Mesenchymal stem cell (in vitro differentiated cells and primary cell): ENCODE data around the gene IFFO2.

Source experiments
- DNase-seq: peaks from one replicate; pipeline ENCODE4 v3.0.0-alpha.2; 2013
- H2AFZ ChIP-seq: one replicate; pipeline ENCODE4 v1.6.1; 2013; ENCODE audit warnings: low read depth, mild to moderate bottlenecking, control low read depth, inconsistent platforms, low read length, moderate library complexity
- H2AK5ac ChIP-seq: 2 replicates; pipeline ENCODE4 v1.6.1; 2013; ENCODE audit warnings: low read length, moderate library complexity, mild to moderate bottlenecking, inconsistent platforms; ENCODE audit not compliant: severe bottlenecking
- H2BK120ac ChIP-seq: one replicate; pipeline ENCODE4 v1.6.1; 2013; ENCODE audit warnings: low read depth, mild to moderate bottlenecking, inconsistent platforms, low read length, moderate library complexity
- H2BK12ac ChIP-seq, 2 experiments: one replicate each; pipeline ENCODE4 v1.6.1; 2013; ENCODE audit warnings: inconsistent platforms in 2 of 2, low read length in 2 of 2, mild to moderate bottlenecking in 2 of 2, moderate library complexity in 2 of 2, control low read depth in 1 of 2
- H2BK15ac ChIP-seq: one replicate; pipeline ENCODE4 v1.6.1; 2013; ENCODE audit warnings: mild to moderate bottlenecking, low read depth, inconsistent platforms; ENCODE audit not compliant: poor library complexity, severe bottlenecking
- H2BK5ac ChIP-seq: 2 replicates; pipeline ENCODE4 v1.6.1; 2013; ENCODE audit warnings: low read depth, mild to moderate bottlenecking, low read length, control low read depth, inconsistent platforms; ENCODE audit not compliant: poor library complexity, severe bottlenecking
- H3K14ac ChIP-seq, 2 experiments: one replicate each; pipeline ENCODE4 v1.6.1; 2013; ENCODE audit warnings: inconsistent platforms in 2 of 2, low read length in 2 of 2, control low read depth in 1 of 2, mild to moderate bottlenecking in 1 of 2, moderate library complexity in 1 of 2
- H3K18ac ChIP-seq, 2 experiments: one replicate each; pipeline ENCODE4 v1.6.1; 2013; ENCODE audit warnings: inconsistent platforms in 2 of 2, low read length in 2 of 2, control low read depth in 1 of 2, low read depth in 1 of 2, mild to moderate bottlenecking in 1 of 2
- H3K23ac ChIP-seq, 2 experiments: one replicate each; pipeline ENCODE4 v1.6.1; 2013; ENCODE audit warnings: inconsistent platforms in 2 of 2, low read length in 2 of 2, mild to moderate bottlenecking in 2 of 2, moderate library complexity in 2 of 2, control low read depth in 1 of 2
- H3K27ac ChIP-seq: 2 replicates; pipeline ENCODE4 v1.5.1; 2013; ENCODE audit warnings: mild to moderate bottlenecking, moderate library complexity, low read length, control low read depth, inconsistent platforms; ENCODE audit not compliant: poor library complexity, severe bottlenecking
- H3K27me3 ChIP-seq, 2 experiments: 2 replicates each; pipeline versions ENCODE4 v1.6.1 to v1.7.0; 2013; ENCODE audit warnings: low read length in 2 of 2, mild to moderate bottlenecking in 2 of 2, moderate library complexity in 2 of 2, control low read depth in 1 of 2, inconsistent platforms in 1 of 2; ENCODE audit not compliant: control insufficient read depth in 1 of 2, insufficient read depth in 1 of 2
- H3K36me3 ChIP-seq, 2 experiments: 2 replicates each; pipeline versions ENCODE4 v1.6.1 to v1.7.0; 2013; ENCODE audit warnings: low read length in 2 of 2, control low read depth in 1 of 2, inconsistent platforms in 1 of 2, low read depth in 1 of 2, mild to moderate bottlenecking in 1 of 2; ENCODE audit not compliant: insufficient read depth in 2 of 2, control insufficient read depth in 1 of 2
- H3K4ac ChIP-seq, 2 experiments: one replicate each; pipeline ENCODE4 v1.6.1; 2013; ENCODE audit warnings: inconsistent platforms in 2 of 2, low read length in 2 of 2, mild to moderate bottlenecking in 2 of 2, moderate library complexity in 2 of 2, control low read depth in 1 of 2, low read depth in 1 of 2
- H3K4me1 ChIP-seq: 2 replicates; pipeline ENCODE4 v1.6.1; 2013; ENCODE audit warnings: low read depth, low read length, control low read depth; ENCODE audit not compliant: control insufficient read depth, insufficient read depth
- H3K4me2 ChIP-seq: 2 replicates; pipeline ENCODE4 v1.6.1; 2013; ENCODE audit warnings: low read length, mild to moderate bottlenecking, inconsistent platforms; ENCODE audit not compliant: poor library complexity, severe bottlenecking
- H3K4me3 ChIP-seq, 2 experiments: 2 replicates each; pipeline versions ENCODE4 v1.5.1 to v1.7.0; 2013; ENCODE audit warnings: low read length in 2 of 2, mild to moderate bottlenecking in 2 of 2, control low read depth in 1 of 2, low read depth in 1 of 2; ENCODE audit not compliant: insufficient read depth in 1 of 2
- H3K79me1 ChIP-seq: replicated peaks from 2 replicates; pipeline ENCODE4 v1.6.1; 2013; ENCODE audit warnings: mild to moderate bottlenecking, control low read depth, low read length, inconsistent platforms; ENCODE audit not compliant: poor library complexity, severe bottlenecking
- H3K9ac ChIP-seq: 2 replicates; pipeline ENCODE4 v1.7.0; 2013; ENCODE audit warnings: mild to moderate bottlenecking, low read length, moderate library complexity
- H3K9me3 ChIP-seq: 2 replicates; pipeline ENCODE4 v1.7.0; 2013; ENCODE audit warnings: mild to moderate bottlenecking, low read length; ENCODE audit not compliant: control insufficient read depth
- H4K8ac ChIP-seq: one replicate; pipeline ENCODE4 v1.6.1; 2013; ENCODE audit warnings: inconsistent platforms, mild to moderate bottlenecking, low read length, moderate library complexity
- H4K91ac ChIP-seq: one replicate; pipeline ENCODE4 v1.6.1; 2013; ENCODE audit warnings: mild to moderate bottlenecking, low read length, inconsistent platforms
- WGBS: methylation state at CpG from one replicate; pipeline ENCODE4 v1.1.7; 2013; ENCODE audit warnings: mixed read lengths; 5-methylcytosine and 5-hydroxymethylcytosine counted together

Gene IFFO2

DNA sequence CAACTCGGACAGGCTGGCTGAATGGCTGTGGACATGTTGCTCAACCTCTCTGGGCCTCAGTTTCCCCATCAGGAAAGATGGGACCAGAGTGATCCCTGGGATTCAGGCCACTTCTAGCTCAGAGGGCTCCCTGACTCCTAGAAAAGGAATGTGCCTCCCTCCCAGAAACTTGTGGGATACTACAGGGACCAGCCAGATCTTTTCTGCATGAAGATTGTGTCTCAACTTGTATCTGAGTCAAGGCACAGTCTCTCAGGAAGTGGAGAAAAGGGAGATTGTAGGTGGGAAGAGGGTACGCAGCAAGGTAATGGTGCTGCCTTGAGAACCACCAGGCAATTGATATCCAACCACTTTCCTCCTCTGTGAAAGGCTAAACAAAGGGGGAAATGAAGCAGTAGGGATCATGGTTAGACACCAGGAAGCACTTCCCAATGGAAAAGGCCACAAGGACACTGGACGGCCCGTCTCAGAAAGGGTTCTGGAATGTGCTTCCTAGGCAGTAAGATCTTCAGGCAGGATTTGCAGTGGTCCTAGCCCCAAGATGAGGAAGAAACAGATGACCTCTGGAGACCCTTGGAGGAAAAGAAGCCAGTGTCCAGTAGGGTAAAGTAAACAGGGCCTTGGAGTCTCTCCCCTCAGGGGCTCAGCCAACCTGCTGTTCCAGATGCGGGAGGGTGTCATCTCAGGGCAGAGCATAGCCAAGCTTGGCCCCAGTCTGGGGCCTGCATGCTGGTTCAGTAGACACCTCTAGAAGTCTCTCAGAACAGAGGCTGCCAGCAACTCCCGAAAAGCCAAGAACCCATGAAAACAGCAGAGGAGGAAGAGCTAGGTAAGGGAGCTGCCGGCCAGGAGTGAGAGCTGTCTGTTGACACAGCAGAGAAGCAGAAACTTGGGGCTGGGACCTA is 16.8 kb downstream of the IFFO2 start:
- Histone ChIP-seq H2BK12ac (peak overlapping the region; percentile 64 to 82), H2BK15ac (no peak overlapping the region), H3K4ac (peak overlapping the region in 1 of 2 experiments; percentile 67), H2BK120ac (no peak overlapping the region), H3K23ac (no peak overlapping the region), H3K79me1 (peaks cover 27% of the 10 kb centered on the region), H3K27ac (no peak overlapping the region), H3K36me3 (peaks cover 0 to 2% of the 10 kb centered on the region in 2 experiments), H3K4me3 (peak overlapping the region in 1 of 2 experiments; percentile 20), H3K18ac (peak overlapping the region; percentile 31 to 42), H2BK5ac (no peak overlapping the region), H3K9me3 (no peaks in the 10 kb centered on the region), H3K14ac (no peak overlapping the region), H3K4me2 (no peak overlapping the region), H3K27me3 (no peaks in the 10 kb centered on the region), H3K4me1 (peaks cover 61% of the 10 kb centered on the region), H2AK5ac (no peak overlapping the region), H4K91ac (peak overlapping the region; percentile 88), H4K8ac (no peak overlapping the region), H3K9ac (peak overlapping the region; percentile 42), H2AFZ (no peak overlapping the region)
- peak; percentile 66 for DNase-seq
- 77% methylated on average over 6 of the region's 7 CpGs for WGBS

GRCh38 chr1:18938707-18939070 is 17.8 kb downstream of the IFFO2 start:
- H3K4me3 ChIP-seq, result no peak overlapping the region
- 67% methylated on average over 1 of the region's 2 CpGs for WGBS

GRCh38 chr1:18938008-18938706 is 18.3 kb downstream of the IFFO2 start:
- Histone ChIP-seq H3K4me1 (peaks cover 57% of the 10 kb centered on the region), H2BK5ac (no peak overlapping the region), H3K9me3 (no peaks in the 10 kb centered on the region), H4K8ac (peak overlapping the region; percentile 45), H3K4ac (peak overlapping the region; percentile 76 to 86), H2AK5ac (peak overlapping the region; percentile 46), H3K27ac (peak overlapping the region; percentile 50), H2BK12ac (peak overlapping the region; percentile 12 to 82), H3K79me1 (peaks cover 21% of the 10 kb centered on the region), H3K36me3 (peaks cover 0 to 2% of the 10 kb centered on the region in 2 experiments), H3K4me2 (no peak overlapping the region), H2BK120ac (no peak overlapping the region), H3K14ac (peak overlapping the region in 1 of 2 experiments; percentile 94), H3K9ac (peak overlapping the region; percentile 42), H4K91ac (peak overlapping the region; percentile 44), H3K18ac (peak overlapping the region; percentile 31 to 58), H3K27me3 (no peaks in the 10 kb centered on the region), H3K4me3 (no peak overlapping the region), H3K23ac (no peak overlapping the region), H2AFZ (no peak overlapping the region), H2BK15ac (peak overlapping the region; percentile 64)
- WGBS, result 80% methylated on average over 13 of the region's 14 CpGs
- DNase-seq, result peak; percentile 69

More at GRCh38 chr1:18938707-18939070, 17.8 kb downstream of the IFFO2 start:
- Histone ChIP-seq H3K27ac (peak overlapping the region; percentile 50), H3K27me3 (no peaks in the 10 kb centered on the region), H3K9me3 (no peaks in the 10 kb centered on the region), H3K9ac (peak overlapping the region; percentile 42), H2BK120ac (no peak overlapping the region), H3K23ac (no peak overlapping the region), H2BK12ac (peak overlapping the region; percentile 64 to 82), H3K79me1 (peaks cover 23% of the 10 kb centered on the region), H3K4me1 (peaks cover 56% of the 10 kb centered on the region), H2AK5ac (peak overlapping the region; percentile 46), H4K8ac (peak overlapping the region; percentile 53), H3K4ac (peak overlapping the region; percentile 76 to 86), H2AFZ (no peak overlapping the region), H2BK5ac (no peak overlapping the region), H3K4me2 (no peak overlapping the region), H3K36me3 (peaks cover 0 to 2% of the 10 kb centered on the region in 2 experiments), H3K14ac (peak overlapping the region in 1 of 2 experiments; percentile 94), H3K18ac (peak overlapping the region; percentile 31 to 58), H4K91ac (peak overlapping the region; percentile 88), H2BK15ac (peak overlapping the region; percentile 31)
- no peak for DNase-seq

DNA sequence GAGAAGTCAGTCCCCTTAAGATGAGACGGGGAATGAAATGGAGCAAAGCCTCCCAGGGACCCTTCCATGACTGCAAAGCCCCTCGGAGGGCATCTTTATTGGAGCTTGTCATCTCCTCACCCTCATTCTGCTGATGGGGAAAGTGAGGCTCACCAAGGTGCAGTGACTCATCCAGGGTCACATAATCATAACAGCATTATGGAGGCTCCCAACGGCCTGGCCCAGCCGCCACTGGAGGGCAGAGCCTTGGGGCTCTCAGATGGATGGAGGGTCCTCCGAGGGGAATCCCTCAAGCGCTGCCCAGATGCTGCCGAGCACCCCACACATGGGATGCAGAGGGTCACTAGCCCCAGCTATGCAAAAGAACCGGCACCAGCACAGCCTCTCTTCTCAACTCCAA is 18.9 kb downstream of the IFFO2 start:
- no peak overlapping the region for H3K4ac ChIP-seq
- H3K18ac ChIP-seq, result no peak overlapping the region
- no peak overlapping the region for H3K4me2 ChIP-seq
- H3K9ac ChIP-seq, result no peak overlapping the region
- H4K8ac ChIP-seq, result no peak overlapping the region
- no peak overlapping the region for H2BK5ac ChIP-seq
- no peaks in the 10 kb centered on the region for H3K27me3 ChIP-seq
- no peak overlapping the region for H2AK5ac ChIP-seq
- H3K36me3 ChIP-seq, result peaks cover 0 to 2% of the 10 kb centered on the region in 2 experiments
- H3K23ac ChIP-seq, result no peak overlapping the region
- H3K27ac ChIP-seq, result no peak overlapping the region
- no peak overlapping the region for H2BK12ac ChIP-seq
- no peak overlapping the region for H2BK15ac ChIP-seq
- no peak overlapping the region for H2BK120ac ChIP-seq
- H3K79me1 ChIP-seq, result peaks cover 23% of the 10 kb centered on the region
- H3K4me1 ChIP-seq, result peaks cover 62% of the 10 kb centered on the region
- H3K4me3 ChIP-seq, result no peak overlapping the region
- H2AFZ ChIP-seq, result no peak overlapping the region
- H4K91ac ChIP-seq, result no peak overlapping the region
- no peak for DNase-seq
- WGBS, result 80% methylated on average over 8 of the region's 8 CpGs
- no peaks in the 10 kb centered on the region for H3K9me3 ChIP-seq
- no peak overlapping the region for H3K14ac ChIP-seq
